Measurements from ENCODE around the gene SULT2A1.

Gene SULT2A1

GRCh38 chr19:47836038-47836437 lies 50.1 kb downstream of the SULT2A1 start:
- TF ChIP-seq CTCF (IDR thresholded peaks at IDR 0.05; ENCODE audit: low read length) (no peak), EZH2 (IDR thresholded peaks at IDR 0.05; ENCODE audit: borderline replicate concordance, low read length) (no peak)
- Histone ChIP-seq H2AFZ (ENCODE audit: low read length) (no peak overlapping the region), H3K36me3 (ENCODE audit: insufficient read depth, low read length) (no peaks in the 10 kb centered on the region)

GRCh38 chr19:47832723-47833122 lies 53.4 kb downstream of the SULT2A1 start:
- Histone ChIP-seq H3K36me3 (ENCODE audit: insufficient read depth, low read length) (no peaks in the 10 kb centered on the region), H2AFZ (ENCODE audit: low read length) (no peak overlapping the region), H3F3A (ENCODE audit: insufficient read depth, low read length) (no peaks in the 10 kb centered on the region), H3K9me3 (ENCODE audit: low read length) (no peaks in the 10 kb centered on the region), H3K4me2 (ENCODE audit: low read length) (no peak overlapping the region), H3K9ac (ENCODE audit: low read length) (no peak overlapping the region), H3K27ac (ENCODE audit: low read depth, low read length, poor library complexity, severe bottlenecking) (no peak overlapping the region), H3K4me3 (ENCODE audit: low read depth, low read length, poor library complexity, severe bottlenecking) (no peak overlapping the region), H4K20me1 (ENCODE audit: insufficient read depth, low read length) (no peaks in the 10 kb centered on the region), H3K79me2 (ENCODE audit: insufficient read depth, low read length) (no peaks in the 10 kb centered on the region), H3K9me2 (ENCODE audit: low read depth, low read length) (no peaks in the 10 kb centered on the region), H3K27me3 (ENCODE audit: insufficient read depth, low read length) (no peaks in the 10 kb centered on the region), H3K4me1 (ENCODE audit: insufficient read depth, low read length, severe bottlenecking) (no peaks in the 10 kb centered on the region)
- TF ChIP-seq EZH2 (IDR thresholded peaks at IDR 0.05; ENCODE audit: borderline replicate concordance, low read length) = no peak
- no peak for TF ChIP-seq CTCF (IDR thresholded peaks at IDR 0.05; ENCODE audit: low read length)

More at GRCh38 chr19:47836038-47836437, 50.1 kb downstream of the SULT2A1 start:
- no peak overlapping the region for H3K4me3 ChIP-seq (ENCODE audit: low read depth, low read length, poor library complexity, severe bottlenecking)
- H3K9me2 ChIP-seq (ENCODE audit: low read depth, low read length) = no peaks in the 10 kb centered on the region
- no peak overlapping the region for H3K4me2 ChIP-seq (ENCODE audit: low read length)
- no peaks in the 10 kb centered on the region for H3K27me3 ChIP-seq (ENCODE audit: insufficient read depth, low read length)
- no peaks in the 10 kb centered on the region for H3K4me1 ChIP-seq (ENCODE audit: insufficient read depth, low read length, severe bottlenecking)
- H3F3A ChIP-seq (ENCODE audit: insufficient read depth, low read length) = no peaks in the 10 kb centered on the region
- no peak overlapping the region for H3K9ac ChIP-seq (ENCODE audit: low read length)
- H4K20me1 ChIP-seq (ENCODE audit: insufficient read depth, low read length) = no peaks in the 10 kb centered on the region
- no peaks in the 10 kb centered on the region for H3K79me2 ChIP-seq (ENCODE audit: insufficient read depth, low read length)
- no peak overlapping the region for H3K27ac ChIP-seq (ENCODE audit: low read depth, low read length, poor library complexity, severe bottlenecking)
- H3K9me3 ChIP-seq (ENCODE audit: low read length) = no peaks in the 10 kb centered on the region

GRCh38 chr19:47826800-47827199 lies 59.3 kb downstream of the SULT2A1 start:
- TF ChIP-seq EZH2 (IDR thresholded peaks at IDR 0.05; ENCODE audit: borderline replicate concordance, low read length) (no peak), CTCF (IDR thresholded peaks at IDR 0.05; ENCODE audit: low read length) (no peak)
- 0 out of 2 replicates have a peak, but pooled peaks cover under 1% of the 10 kb centered on the region for H3K27me3 ChIP-seq (ENCODE audit: insufficient read depth, low read length)

More at GRCh38 chr19:47826800-47827199, 59.3 kb downstream of the SULT2A1 start:
- Histone ChIP-seq H3K9me2 (ENCODE audit: low read depth, low read length) (no peaks in the 10 kb centered on the region), H3K36me3 (ENCODE audit: insufficient read depth, low read length) (no peaks in the 10 kb centered on the region), H3K4me3 (ENCODE audit: low read depth, low read length, poor library complexity, severe bottlenecking) (no peak overlapping the region), H3K4me2 (ENCODE audit: low read length) (no peak overlapping the region), H3K27ac (ENCODE audit: low read depth, low read length, poor library complexity, severe bottlenecking) (no peak overlapping the region), H2AFZ (ENCODE audit: low read length) (no peak overlapping the region), H3K4me1 (ENCODE audit: insufficient read depth, low read length, severe bottlenecking) (no peaks in the 10 kb centered on the region), H4K20me1 (ENCODE audit: insufficient read depth, low read length) (no peaks in the 10 kb centered on the region), H3K9ac (ENCODE audit: low read length) (no peak overlapping the region), H3K79me2 (ENCODE audit: insufficient read depth, low read length) (no peaks in the 10 kb centered on the region), H3K9me3 (ENCODE audit: low read length) (no peaks in the 10 kb centered on the region), H3F3A (ENCODE audit: insufficient read depth, low read length) (no peaks in the 10 kb centered on the region)
